HUDEP-2 (cell line): ENCODE data around the gene ZNF583.

Experiments used
- DNase-seq, 76 experiments: peaks; one replicate each; lab custom pipeline; 2025; ENCODE audit not compliant: unreplicated experiment in 76 of 76; lab: John Stamatoyannopoulos, UW

The ZNF583 gene

GRCh38 chr19:56441206-56441792, 37.2 kb downstream of the ZNF583 start:
- DNase-seq, result no peak

- DNase-seq, result no peak
These were observed 70.2 kb downstream of the ZNF583 start for GRCh38 chr19:56474308-56474707.

- no peak for DNase-seq
These were observed 72.0 kb downstream of the ZNF583 start for GRCh38 chr19:56476093-56476492.
